ENCODE data around the gene GAGE12G.
"Not testable (repeated sequence)": the region's sequence is repeated elsewhere in the genome, so short reads cannot be mapped to it uniquely, and the experiment has no call there.

DNA sequence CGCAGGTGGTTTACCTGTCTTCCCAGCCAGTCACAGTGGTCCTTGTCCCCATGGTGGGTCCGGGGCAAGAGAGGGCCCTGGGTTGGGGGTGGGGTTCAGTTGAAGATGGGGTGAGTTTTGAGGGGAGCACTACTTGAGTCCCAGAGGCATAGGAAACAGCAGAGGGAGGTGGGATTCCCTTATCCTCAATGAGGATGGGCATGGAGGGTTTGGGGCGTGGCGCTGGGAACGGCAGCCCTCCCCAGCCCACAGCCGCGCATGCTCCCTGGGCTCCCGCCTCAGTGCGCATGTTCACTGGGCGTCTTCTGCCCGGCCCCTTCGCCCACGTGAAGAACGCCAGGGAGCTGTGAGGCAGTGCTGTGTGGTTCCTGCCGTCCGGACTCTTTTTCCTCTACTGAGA is 19.2 kb upstream of the GAGE12G start, which contains the start of gene GAGE12E:
- not testable (repeated sequence) for TF ChIP-seq HOXA7 (CRISPR knock-in tag; IDR thresholded peaks at IDR 0.05; ENCODE audit: borderline replicate concordance); ZNF843 (tag by site-specific recombination; IDR thresholded peaks at IDR 0.05); ZNF416 (tag by site-specific recombination; IDR thresholded peaks at IDR 0.05)
- TF ChIP-seq, protein P1, sequence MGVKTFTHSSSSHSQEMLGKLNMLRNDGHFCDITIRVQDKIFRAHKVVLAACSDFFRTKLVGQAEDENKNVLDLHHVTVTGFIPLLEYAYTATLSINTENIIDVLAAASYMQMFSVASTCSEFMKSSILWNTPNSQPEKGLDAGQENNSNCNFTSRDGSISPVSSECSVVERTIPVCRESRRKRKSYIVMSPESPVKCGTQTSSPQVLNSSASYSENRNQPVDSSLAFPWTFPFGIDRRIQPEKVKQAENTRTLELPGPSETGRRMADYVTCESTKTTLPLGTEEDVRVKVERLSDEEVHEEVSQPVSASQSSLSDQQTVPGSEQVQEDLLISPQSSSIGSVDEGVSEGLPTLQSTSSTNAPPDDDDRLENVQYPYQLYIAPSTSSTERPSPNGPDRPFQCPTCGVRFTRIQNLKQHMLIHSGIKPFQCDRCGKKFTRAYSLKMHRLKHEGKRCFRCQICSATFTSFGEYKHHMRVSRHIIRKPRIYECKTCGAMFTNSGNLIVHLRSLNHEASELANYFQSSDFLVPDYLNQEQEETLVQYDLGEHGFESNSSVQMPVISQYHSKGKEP (tag by site-specific recombination; IDR thresholded peaks at IDR 0.05), result not testable (repeated sequence)
- TF ChIP-seq, protein P2, sequence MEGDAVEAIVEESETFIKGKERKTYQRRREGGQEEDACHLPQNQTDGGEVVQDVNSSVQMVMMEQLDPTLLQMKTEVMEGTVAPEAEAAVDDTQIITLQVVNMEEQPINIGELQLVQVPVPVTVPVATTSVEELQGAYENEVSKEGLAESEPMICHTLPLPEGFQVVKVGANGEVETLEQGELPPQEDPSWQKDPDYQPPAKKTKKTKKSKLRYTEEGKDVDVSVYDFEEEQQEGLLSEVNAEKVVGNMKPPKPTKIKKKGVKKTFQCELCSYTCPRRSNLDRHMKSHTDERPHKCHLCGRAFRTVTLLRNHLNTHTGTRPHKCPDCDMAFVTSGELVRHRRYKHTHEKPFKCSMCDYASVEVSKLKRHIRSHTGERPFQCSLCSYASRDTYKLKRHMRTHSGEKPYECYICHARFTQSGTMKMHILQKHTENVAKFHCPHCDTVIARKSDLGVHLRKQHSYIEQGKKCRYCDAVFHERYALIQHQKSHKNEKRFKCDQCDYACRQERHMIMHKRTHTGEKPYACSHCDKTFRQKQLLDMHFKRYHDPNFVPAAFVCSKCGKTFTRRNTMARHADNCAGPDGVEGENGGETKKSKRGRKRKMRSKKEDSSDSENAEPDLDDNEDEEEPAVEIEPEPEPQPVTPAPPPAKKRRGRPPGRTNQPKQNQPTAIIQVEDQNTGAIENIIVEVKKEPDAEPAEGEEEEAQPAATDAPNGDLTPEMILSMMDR (tag by site-specific recombination; IDR thresholded peaks at IDR 0.05), result not testable (repeated sequence)

All from HEK293 (cell line).